GM12873 (cell line): ENCODE data around the gene EFEMP2.

Experiments used
- TF ChIP-seq, protein P1 (sequence below): IDR thresholded peaks from 2 replicates; pipeline ENCODE4 v1.5.1; 2012; ENCODE audit warnings: low read depth, mild to moderate bottlenecking, moderate library complexity, low read length, control low read depth; ENCODE audit not compliant: insufficient read depth; ENCODE audit errors: missing control alignments

EFEMP2 gene

DNA sequence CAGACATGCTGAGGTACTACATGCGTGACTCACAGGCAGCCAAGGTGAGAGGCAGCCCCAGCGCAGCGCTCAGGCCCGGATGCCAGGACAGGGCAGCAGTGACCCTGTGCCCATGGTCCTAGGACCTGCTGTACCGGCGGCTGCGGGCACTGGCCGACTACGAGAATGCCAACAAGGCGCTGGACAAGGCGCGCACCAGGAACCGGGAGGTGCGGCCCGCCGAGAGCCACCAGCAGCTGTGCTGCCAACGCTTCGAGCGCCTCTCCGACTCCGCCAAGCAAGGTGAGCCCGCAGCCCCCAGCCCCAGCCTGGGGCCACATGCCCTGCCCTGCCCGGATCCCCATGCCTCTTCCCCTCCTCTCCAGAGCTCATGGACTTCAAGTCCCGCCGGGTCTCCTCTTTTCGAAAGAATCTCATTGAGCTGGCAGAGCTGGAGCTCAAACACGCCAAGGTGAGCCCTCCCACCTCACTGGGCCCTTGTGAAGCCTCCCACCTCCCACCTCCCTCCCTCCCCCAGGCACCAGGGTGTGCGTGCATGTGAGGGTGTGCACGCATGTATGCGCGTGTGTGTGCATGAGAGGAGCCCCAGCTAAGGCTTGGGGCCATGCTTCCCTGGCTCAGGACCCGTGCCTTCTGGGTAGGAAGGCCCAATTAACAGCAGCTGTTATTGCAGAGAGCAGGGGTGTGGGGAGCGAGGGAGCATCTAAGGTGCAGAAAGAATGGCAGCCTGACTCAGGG is 19.9 kb downstream of the EFEMP2 start:
- TF ChIP-seq, protein P1, sequence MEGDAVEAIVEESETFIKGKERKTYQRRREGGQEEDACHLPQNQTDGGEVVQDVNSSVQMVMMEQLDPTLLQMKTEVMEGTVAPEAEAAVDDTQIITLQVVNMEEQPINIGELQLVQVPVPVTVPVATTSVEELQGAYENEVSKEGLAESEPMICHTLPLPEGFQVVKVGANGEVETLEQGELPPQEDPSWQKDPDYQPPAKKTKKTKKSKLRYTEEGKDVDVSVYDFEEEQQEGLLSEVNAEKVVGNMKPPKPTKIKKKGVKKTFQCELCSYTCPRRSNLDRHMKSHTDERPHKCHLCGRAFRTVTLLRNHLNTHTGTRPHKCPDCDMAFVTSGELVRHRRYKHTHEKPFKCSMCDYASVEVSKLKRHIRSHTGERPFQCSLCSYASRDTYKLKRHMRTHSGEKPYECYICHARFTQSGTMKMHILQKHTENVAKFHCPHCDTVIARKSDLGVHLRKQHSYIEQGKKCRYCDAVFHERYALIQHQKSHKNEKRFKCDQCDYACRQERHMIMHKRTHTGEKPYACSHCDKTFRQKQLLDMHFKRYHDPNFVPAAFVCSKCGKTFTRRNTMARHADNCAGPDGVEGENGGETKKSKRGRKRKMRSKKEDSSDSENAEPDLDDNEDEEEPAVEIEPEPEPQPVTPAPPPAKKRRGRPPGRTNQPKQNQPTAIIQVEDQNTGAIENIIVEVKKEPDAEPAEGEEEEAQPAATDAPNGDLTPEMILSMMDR = no peak

DNA sequence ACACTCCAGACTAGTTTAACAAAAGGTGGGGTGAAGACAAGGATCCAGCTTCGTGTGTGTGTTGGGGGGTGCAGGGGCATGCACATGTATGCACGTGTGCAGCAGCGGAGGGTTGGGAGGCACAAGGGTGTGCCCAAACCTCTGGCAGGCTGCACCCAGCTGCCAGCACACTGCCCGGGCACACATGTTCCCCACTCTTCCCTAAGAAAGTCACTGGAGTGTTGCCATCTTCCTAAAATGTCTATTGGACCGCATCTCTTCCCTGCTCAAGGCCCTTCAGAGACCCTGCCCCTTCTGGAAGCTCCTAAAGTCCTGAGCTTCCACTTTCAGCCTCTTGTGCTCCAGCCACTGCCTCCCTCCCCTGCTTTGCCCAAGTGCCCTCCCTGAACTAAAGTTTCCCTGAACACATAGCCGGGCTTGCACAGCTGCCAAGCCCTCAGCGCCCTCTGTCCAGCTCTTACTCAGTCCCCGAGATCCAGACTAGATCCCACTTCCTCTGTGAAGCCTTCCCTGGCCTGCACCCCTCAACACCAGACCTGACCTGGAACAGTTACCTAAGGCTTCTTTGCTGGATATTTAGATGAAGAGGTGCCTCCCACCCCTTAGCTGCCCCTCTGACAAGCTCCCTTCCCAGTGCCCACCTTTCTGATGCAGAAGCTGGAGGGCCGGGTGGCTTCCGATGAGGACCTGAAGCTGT is 20.6 kb downstream of the EFEMP2 start:
- TF ChIP-seq, protein P1 = no peak

DNA sequence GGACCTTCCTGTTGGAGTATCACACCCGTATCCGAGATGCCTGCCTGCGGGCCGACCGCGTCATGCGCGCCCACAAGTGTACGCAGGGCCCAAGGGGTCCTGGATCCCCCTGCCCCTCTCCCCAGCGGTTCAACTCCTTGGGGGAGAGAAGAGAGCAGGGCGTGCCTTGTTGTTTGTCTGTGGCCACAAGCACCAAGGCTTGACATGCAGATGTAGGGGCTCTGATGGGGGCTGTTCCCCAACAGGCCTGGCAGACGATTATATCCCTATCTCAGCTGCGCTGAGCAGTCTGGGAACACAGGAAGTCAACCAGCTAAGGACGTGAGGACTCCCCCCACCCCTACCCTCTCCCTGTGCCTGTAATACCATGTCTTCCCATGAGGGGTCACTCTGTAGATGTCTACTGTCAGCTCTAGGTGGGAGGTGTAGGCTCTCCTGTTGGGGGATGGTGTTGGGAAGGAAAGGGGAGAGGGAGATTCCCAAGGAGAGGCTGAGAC is 21.5 kb downstream of the EFEMP2 start:
- TF ChIP-seq, protein P1 = peak; percentile 78

DNA sequence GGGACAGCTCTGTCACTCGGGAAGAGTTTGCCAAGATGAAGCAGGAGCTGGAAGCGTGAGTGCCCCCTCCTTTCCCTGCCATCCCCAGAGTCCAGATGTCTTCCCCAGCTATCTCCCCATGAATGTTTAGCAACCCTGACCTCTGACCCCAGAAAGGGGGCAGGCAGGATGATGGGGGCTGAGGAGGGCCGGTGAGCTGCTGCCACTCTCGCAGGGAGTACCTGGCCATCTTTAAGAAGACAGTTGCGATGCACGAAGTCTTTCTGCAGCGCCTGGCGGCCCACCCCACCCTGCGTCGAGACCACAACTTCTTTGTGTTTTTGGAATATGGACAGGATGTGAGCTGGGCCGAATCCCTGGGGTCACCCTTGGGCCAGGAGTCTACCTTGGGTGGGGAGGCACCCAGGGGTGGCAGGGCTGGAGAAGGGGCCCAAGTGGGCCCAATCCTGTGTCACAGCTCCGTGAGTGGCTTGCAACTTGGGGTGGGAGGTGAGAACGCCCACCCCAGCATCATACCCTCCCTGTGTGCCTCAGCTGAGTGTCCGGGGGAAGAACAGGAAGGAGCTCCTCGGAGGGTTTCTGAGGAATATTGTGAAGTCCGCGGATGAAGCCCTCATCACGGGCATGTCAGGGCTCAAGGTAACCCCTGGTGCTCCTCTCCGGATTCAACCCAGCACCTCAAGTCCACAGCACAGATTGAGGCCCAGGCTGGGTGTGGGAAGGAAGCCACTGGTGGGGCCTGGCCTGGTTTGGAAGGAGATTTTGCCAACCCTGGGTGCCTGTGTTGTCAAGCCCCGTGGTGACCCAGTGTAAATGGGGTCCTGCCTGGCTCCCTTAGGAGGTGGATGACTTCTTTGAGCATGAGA is 22.1 kb downstream of the EFEMP2 start:
- TF ChIP-seq, protein P1 = no peak

DNA sequence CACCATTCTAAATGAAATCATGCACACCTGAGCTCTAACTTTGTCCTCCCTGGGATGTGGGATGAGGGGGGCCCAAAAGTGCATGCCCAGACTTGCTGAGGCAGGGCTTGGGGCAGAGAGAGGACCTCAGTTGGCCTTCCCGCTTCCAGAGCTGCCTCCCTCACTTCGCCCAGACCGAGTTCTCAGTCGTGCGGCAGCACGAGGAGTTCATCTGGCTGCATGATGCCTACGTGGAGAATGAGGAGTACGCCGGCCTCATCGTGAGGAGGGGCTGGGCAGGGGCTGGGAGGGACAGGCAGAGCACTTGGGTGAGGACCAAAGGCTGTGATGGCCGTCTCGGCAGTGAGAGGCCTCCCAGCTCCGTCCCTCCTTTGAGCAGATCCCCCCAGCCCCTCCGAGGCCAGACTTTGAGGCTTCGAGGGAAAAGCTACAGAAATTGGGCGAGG is 22.8 kb downstream of the EFEMP2 start:
- TF ChIP-seq, protein P1 = no peak

DNA sequence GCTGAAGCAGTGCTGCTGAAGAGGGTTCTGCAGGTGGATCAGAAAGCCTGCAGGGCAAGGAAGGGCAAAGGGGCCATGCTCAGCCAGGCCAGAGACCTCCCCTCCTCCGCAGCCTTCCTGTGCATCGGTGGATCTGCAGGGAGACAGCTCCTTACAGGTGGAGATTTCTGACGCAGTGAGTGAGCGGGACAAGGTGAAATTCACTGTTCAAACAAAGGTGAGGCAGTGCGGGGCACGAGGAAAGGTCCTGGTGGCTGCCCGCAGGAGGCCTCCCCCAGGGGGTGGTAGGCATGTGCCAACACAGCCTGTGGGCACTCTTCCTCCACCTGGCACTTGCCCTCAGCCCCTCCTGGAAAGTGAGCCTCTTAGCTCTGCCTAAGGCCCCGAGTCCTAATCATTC is 23.2 kb downstream of the EFEMP2 start:
- TF ChIP-seq, protein P1 = no peak
